22Rv1 (cell line): ENCODE data around the gene DDX39A.

Experiments used
- ZFX ChIP-seq: fragments of 450-650 bp; IDR thresholded peaks from 2 replicates; pipeline ENCODE4 v1.6.1; 2017; ENCODE audit warnings: antibody characterized with exemption, borderline replicate concordance
- TF ChIP-seq, protein P1 (sequence below): fragments of 450-650 bp; IDR thresholded peaks from 2 replicates; pipeline ENCODE4 v1.5.1; 2017; ENCODE audit warnings: mild to moderate bottlenecking

DNA sequence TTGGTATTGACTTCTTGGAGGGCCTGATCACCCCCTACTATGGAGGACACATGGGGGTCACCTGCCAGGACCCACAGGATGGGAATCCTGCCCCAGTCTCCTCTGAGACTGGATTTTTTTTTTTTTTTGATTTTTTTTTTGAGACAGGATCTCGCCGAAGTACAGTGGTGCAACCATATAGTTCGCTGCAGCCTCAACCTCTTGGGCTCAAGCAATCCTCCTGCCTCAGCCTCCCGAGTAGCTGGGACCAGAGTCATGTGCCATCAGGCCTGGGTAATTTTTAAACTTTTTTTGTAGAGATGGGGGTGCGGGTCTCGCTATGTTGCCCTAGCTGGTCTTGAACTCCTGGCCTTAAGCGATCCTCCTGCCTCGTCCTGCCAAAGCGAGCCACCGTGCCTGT lies 52.1 kb downstream of the DDX39A start:
- TF ChIP-seq, protein P1, sequence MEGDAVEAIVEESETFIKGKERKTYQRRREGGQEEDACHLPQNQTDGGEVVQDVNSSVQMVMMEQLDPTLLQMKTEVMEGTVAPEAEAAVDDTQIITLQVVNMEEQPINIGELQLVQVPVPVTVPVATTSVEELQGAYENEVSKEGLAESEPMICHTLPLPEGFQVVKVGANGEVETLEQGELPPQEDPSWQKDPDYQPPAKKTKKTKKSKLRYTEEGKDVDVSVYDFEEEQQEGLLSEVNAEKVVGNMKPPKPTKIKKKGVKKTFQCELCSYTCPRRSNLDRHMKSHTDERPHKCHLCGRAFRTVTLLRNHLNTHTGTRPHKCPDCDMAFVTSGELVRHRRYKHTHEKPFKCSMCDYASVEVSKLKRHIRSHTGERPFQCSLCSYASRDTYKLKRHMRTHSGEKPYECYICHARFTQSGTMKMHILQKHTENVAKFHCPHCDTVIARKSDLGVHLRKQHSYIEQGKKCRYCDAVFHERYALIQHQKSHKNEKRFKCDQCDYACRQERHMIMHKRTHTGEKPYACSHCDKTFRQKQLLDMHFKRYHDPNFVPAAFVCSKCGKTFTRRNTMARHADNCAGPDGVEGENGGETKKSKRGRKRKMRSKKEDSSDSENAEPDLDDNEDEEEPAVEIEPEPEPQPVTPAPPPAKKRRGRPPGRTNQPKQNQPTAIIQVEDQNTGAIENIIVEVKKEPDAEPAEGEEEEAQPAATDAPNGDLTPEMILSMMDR: no peak
- TF ChIP-seq ZFX: no peak
